Psoas muscle (tissue), 8 donors: ENCODE measurements around the gene CLEC7A. TPM values are rescaled to one million over a fixed set of nuclear protein-coding genes. Genes with fewer than 3 reads are reported as not detected.

Experiments
- ATAC-seq, 4 donors: fragments of 200-7000 bp; cut with Tn5 transposase; one replicate each; pipeline ENCODE4 v1.9.1; 2020; ENCODE audit warnings: moderate library complexity in 3 of 4, mild to moderate bottlenecking in 2 of 4
- DNase-seq, 2 donors: peaks; one replicate each; pipeline ENCODE4 v3.0.0-alpha.2; 2020
- H3K27ac ChIP-seq: fragments of 200-600 bp; one replicate; pipeline ENCODE4 v1.8.0; 2022
- H3K27me3 ChIP-seq, 3 donors: fragments of 200-600 bp in 1 of 3; one replicate each; pipeline versions ENCODE4 v1.6.1 to v1.8.0; 2013 to 2022; ENCODE audit warnings: low read length in 2 of 3, mild to moderate bottlenecking in 2 of 3, moderate library complexity in 1 of 3; ENCODE audit not compliant: insufficient read depth in 3 of 3
- H3K36me3 ChIP-seq, 2 donors: fragments of 200-600 bp in 1 of 2; one replicate each; pipeline versions ENCODE4 v1.6.1 to v1.8.0; 2013 to 2022; ENCODE audit warnings: low read depth in 1 of 2, mild to moderate bottlenecking in 1 of 2, moderate library complexity in 1 of 2; ENCODE audit not compliant: insufficient read depth in 1 of 2
- H3K4me1 ChIP-seq: fragments of 200-600 bp; one replicate; pipeline ENCODE4 v1.8.0; 2022
- H3K4me3 ChIP-seq: fragments of 200-600 bp; one replicate; pipeline ENCODE4 v1.8.0; 2022; ENCODE audit warnings: mild to moderate bottlenecking
- H3K9me3 ChIP-seq: fragments of 200-600 bp; one replicate; pipeline ENCODE4 v1.8.0; 2022
- CTCF ChIP-seq: fragments of 200-600 bp; IDR thresholded peaks from one replicate; pipeline ENCODE4 v1.8.0; 2022; ENCODE audit warnings: antibody characterized with exemption
- whole genome bisulfite sequencing, 3 donors: extraction: QIAGEN DNeasy Blood & Tissue Kit; methylation state at CpG; one replicate each; pipeline versions ENCODE4 v1.1.6 to v1.1.7; 2013; 5-methylcytosine and 5-hydroxymethylcytosine counted together
- intact Hi-C, 2 donors: fragments of 100-400 bp; cut with DNase I; formaldehyde crosslinking; loops; one replicate each; pipeline versions ENCODE4 v1.11.0 to v1.14.2; 2022
- polyA plus RNA-seq, 3 donors: library from polyadenylated mRNA; stranded (reverse); fragments of 200-250 nt; gene quantifications; one replicate each; pipeline ENCODE4 v1.2.3, GENCODE V29; 2013
- total RNA-seq, 4 donors: library from RNA; stranded (reverse); fragmentation: NEBNext Ultra II Directional in 2 of 4; extraction: Animal tissue kit (Norgen Biotek cat#: 25700) in 2 of 4; gene quantifications; one replicate each; pipeline versions ENCODE4 v1.2.1 to v1.2.4, GENCODE V29; 2021 to 2023
- donor health status: healthy with polysubstance abuse.
- donor health status: DM: no; HTN: no; CAD: no; lungs with moderate emphysema.
- donor health status: Bipolar disorder and iron deficiency.
- donor health status: healthy.
- donor health status: DM: yes; HTN: yes; CAD: no.
- donor health status: DM: no; HTN: no; CAD: no.
- donor health status: DM: no; HTN: no; CAD: no.
- donor health status: DM: yes; HTN: yes; CAD: no.

CLEC7A gene
- total and polyA plus RNA-seq, 7 donors = 0.27 to 3.0 (median 1.1) TPM

GRCh38 chr12:10098791-10099190, 31.2 kb downstream of the CLEC7A start, which contains the start of gene CLEC1A:
CLEC1A (minus strand) TSS chr12:10098985; CDS start chr12:10098922, 63 bp downstream.
- peak within 1 kb of the TSS; percentile 53 for H3K4me3 ChIP-seq
- DNase-seq = no peak
- H3K27me3 ChIP-seq = peaks cover 0 to 3% (median 1%) of the 10 kb centered on the region in 3 donors
- no peak for TF ChIP-seq CTCF
- H3K36me3 ChIP-seq = no peaks in the 10 kb centered on the region
- peak within 1 kb of the TSS; percentile 48 for H3K27ac ChIP-seq
- ATAC-seq = peak in 2 of 4 donors; percentile 36 to 42
- intact Hi-C loops = loop anchor here in 1 of 2 donors (1.0 kb wide), 1 partner anchor 17 kb away; no protein-coding TSS in a partner anchor
- H3K9me3 ChIP-seq = no peaks in the 10 kb centered on the region
- H3K4me1 ChIP-seq = no peaks in the 10 kb centered on the region
- WGBS, 3 donors = 26 to 30% (median 27%) methylated on average over 10 of the region's 10 CpGs

DNA sequence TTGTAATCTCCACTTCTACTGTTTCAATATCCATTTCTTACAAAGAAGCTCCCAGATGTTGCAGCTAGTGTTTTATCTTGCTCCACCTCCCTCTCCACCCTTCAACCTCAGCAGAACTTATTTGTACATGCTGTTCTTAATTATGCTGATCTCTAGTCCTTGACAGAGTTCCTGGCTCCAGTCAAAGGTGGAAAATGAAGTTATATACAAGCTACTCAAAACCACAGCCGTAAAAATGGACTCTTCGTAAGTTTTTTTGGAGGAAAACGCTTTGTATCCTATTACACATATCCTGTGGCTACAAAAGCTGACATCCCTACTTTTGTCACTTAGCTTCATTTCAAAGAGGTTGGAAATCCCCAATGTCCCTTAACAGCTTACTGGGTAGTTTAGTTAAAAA, 32.5 kb downstream of the CLEC7A start:
- Histone ChIP-seq H3K36me3 (no peaks in the 10 kb centered on the region), H3K9me3 (no peaks in the 10 kb centered on the region), H3K4me1 (no peaks in the 10 kb centered on the region), H3K27ac (no peak overlapping the region), H3K27me3 (peaks cover 0 to 3% (median 1%) of the 10 kb centered on the region in 3 donors), H3K4me3 (peak overlapping the region; percentile 53)
- TF ChIP-seq CTCF = no peak
- DNase-seq (no peak), ATAC-seq (no peak)
- 23 to 31% (median 23%) methylated on average over 3 of the region's 3 CpGs for WGBS, 3 donors
- intact Hi-C loops = no loop called here

DNA sequence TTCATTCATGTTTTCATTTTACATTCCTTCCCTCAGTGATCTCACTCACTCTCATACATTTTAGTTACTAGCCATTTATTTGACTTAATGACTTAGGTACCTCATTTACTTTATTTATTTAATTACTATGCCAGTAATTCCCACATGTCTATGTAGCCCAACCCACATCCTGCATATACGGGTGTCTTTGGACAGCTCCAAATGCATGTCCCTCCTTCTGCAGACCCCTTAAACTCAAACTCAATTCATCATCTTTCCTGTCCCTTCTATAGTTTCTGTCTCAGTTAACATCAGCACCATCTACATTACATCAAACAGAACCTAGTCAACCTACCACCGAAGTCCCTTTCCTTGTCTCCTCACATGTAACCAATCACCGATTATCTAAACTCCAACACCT, 34.0 kb downstream of the CLEC7A start:
- ATAC-seq (no peak), DNase-seq (no peak)
- Histone ChIP-seq H3K36me3 (no peaks in the 10 kb centered on the region), H3K9me3 (no peaks in the 10 kb centered on the region), H3K27me3 (peaks cover 0 to 3% (median 1%) of the 10 kb centered on the region in 3 donors), H3K4me1 (no peaks in the 10 kb centered on the region), H3K4me3 (peak overlapping the region; percentile 53), H3K27ac (no peak overlapping the region)
- no peak for TF ChIP-seq CTCF
- intact Hi-C loops = no loop called here
- 71 to 78% (median 77%) methylated on average over 3 of the region's 3 CpGs for WGBS, 3 donors

DNA sequence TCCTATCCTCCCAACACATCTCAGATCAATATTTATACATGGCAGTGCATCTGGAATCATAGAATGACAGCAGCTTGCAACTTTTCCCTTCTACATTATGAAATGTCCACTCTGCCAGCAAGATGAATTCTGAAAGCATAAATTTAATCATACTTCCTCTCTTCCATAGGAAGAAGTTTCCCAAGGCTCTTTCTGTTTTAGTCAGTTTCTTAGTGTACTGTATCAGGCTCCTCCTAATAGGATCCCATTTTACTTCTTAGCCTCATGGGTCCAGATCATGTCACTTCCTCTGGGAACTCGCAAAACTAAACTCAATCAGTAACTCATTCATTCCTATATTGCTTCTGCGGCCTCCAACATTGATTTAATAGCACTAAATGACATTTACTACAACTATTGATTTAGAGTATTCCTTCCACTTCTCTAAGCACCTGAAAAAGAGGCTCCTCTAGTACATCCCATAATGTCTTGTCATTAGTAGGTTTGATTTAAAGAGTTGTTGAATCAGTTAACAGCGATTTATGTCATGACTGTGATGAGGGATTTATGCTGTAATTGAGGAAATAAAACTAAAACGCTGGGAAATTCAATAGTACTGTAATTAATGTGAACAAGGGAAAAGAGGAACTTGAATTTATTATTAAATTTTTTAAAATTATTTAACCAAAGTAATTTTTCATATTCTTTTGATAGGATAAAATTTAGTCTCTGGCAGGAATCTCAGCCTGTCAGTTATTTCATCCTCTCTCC, 35.2 kb downstream of the CLEC7A start:
- intact Hi-C loops = no loop called here
- no peaks in the 10 kb centered on the region for H3K9me3 ChIP-seq
- no peak overlapping the region for H3K27ac ChIP-seq
- H3K36me3 ChIP-seq = no peaks in the 10 kb centered on the region
- WGBS, 3 donors = 54 to 57% (median 54%) methylated on average over 4 of the region's 4 CpGs
- no peak for ATAC-seq
- no peak for TF ChIP-seq CTCF
- H3K4me3 ChIP-seq = peak overlapping the region; percentile 6
- no peaks in the 10 kb centered on the region for H3K4me1 ChIP-seq
- DNase-seq = no peak
- peaks cover 0 to 3% (median 1%) of the 10 kb centered on the region in 3 donors for H3K27me3 ChIP-seq
